Suprapubic skin (tissue), 4 donors: ENCODE results near the gene TBC1D2B.
"Not testable (repeated sequence)": the region's sequence is repeated elsewhere in the genome, so short reads cannot be mapped to it uniquely, and the experiment has no call there.

ENCODE experiments used
- CTCF ChIP-seq, 2 donors: fragments of 200-600 bp in 1 of 2; fragments of 450-650 bp in 1 of 2; sonication (generic) in 1 of 2; IDR thresholded peaks; one replicate each; pipeline ENCODE4 v1.5.1; 2016 to 2019; ENCODE audit warnings: antibody characterized with exemption in 2 of 2, mild to moderate bottlenecking in 1 of 2, moderate library complexity in 1 of 2
- EP300 ChIP-seq: sonication (generic); formaldehyde crosslinking; IDR thresholded peaks from one replicate; pipeline ENCODE4 v1.6.1; 2017; ENCODE audit warnings: antibody characterized with exemption
- POLR2A ChIP-seq, 2 donors: fragments of 450-650 bp; IDR thresholded peaks; one replicate each; pipeline ENCODE4 v1.6.1; 2017; ENCODE audit warnings: antibody characterized with exemption in 2 of 2, mild to moderate bottlenecking in 2 of 2, moderate library complexity in 2 of 2
- POLR2AphosphoS5 ChIP-seq, 3 donors: sonication (generic); formaldehyde crosslinking; IDR thresholded peaks; one replicate each; pipeline ENCODE4 v1.6.1; 2017; ENCODE audit warnings: antibody characterized with exemption in 3 of 3

GRCh38 chr15:77973273-77974097, 104.0 kb downstream of the TBC1D2B start:
- TF ChIP-seq POLR2A (IDR thresholded peaks at IDR 0.05); CTCF (IDR thresholded peaks at IDR 0.05); POLR2AphosphoS5 (IDR thresholded peaks at IDR 0.05); EP300: not testable (repeated sequence)
